CD14-positive monocyte (primary cell): ENCODE measurements around the gene ANKIB1. TPM values are rescaled to one million over a fixed set of nuclear protein-coding genes. Genes with fewer than 3 reads are reported as not detected.

Experiments
- DNase-seq, 3 donors: peaks; one replicate each; pipeline ENCODE4 v3.0.0-alpha.2; 2011 to 2022
- H2AFZ ChIP-seq: 2 replicates; pipeline ENCODE4 v1.6.0; 2012; ENCODE audit warnings: mild to moderate bottlenecking, low read depth, low read length, inconsistent platforms; ENCODE audit not compliant: insufficient read depth, poor library complexity, severe bottlenecking
- H3K27ac ChIP-seq, 2 donors: 1 replicate in 1 of 2; 2 replicates in 1 of 2; pipeline ENCODE4 v1.5.1; 2012 to 2013; ENCODE audit warnings: low read length in 2 of 2, control low read depth in 1 of 2, inconsistent platforms in 1 of 2, low read depth in 1 of 2, mild to moderate bottlenecking in 1 of 2
- H3K27me3 ChIP-seq, 2 donors: one replicate each; pipeline versions ENCODE4 v1.6.0 to v1.6.1; 2011 to 2013; ENCODE audit warnings: low read length in 2 of 2; ENCODE audit not compliant: control insufficient read depth in 2 of 2, insufficient read depth in 2 of 2
- H3K36me3 ChIP-seq, 2 donors: replicated peaks in 1 of 2; 1 replicate in 1 of 2; 2 replicates in 1 of 2; pipeline versions ENCODE4 v1.5.1 to v1.6.1; 2012 to 2013; ENCODE audit warnings: low read length in 2 of 2, control low read depth in 1 of 2, inconsistent platforms in 1 of 2, mild to moderate bottlenecking in 1 of 2; ENCODE audit not compliant: insufficient read depth in 2 of 2, control insufficient read depth in 1 of 2
- H3K4me1 ChIP-seq, 2 donors: 1 replicate in 1 of 2; 2 replicates in 1 of 2; pipeline versions ENCODE4 v1.5.1 to v1.6.1; 2012 to 2013; ENCODE audit warnings: low read length in 2 of 2, control low read depth in 1 of 2, inconsistent platforms in 1 of 2, mild to moderate bottlenecking in 1 of 2, moderate library complexity in 1 of 2; ENCODE audit not compliant: insufficient read depth in 2 of 2, control insufficient read depth in 1 of 2
- H3K4me2 ChIP-seq: replicated peaks from 2 replicates; pipeline ENCODE3; 2012; ENCODE audit warnings: low read length, moderate library complexity, mild to moderate bottlenecking; ENCODE audit not compliant: poor library complexity, severe bottlenecking; ENCODE audit errors: extremely low read depth
- H3K4me3 ChIP-seq, 3 experiments: fragments of 200-600 bp in 1 of 3; sonication (generic) in 1 of 3; replicated peaks in 1 of 3; 1 replicate in 2 of 3; 2 replicates in 1 of 3; pipeline ENCODE4 v1.5.1; 2011 to 2013; ENCODE audit warnings: low read length in 3 of 3, mild to moderate bottlenecking in 3 of 3, control low read depth in 2 of 3, low read depth in 2 of 3, inconsistent platforms in 1 of 3, moderate library complexity in 1 of 3
- H3K79me2 ChIP-seq: 2 replicates; pipeline ENCODE4 v1.6.0; 2012; ENCODE audit warnings: mild to moderate bottlenecking, control low read depth, inconsistent platforms, low read length, moderate library complexity; ENCODE audit not compliant: insufficient read depth
- H3K9ac ChIP-seq: 2 replicates; pipeline ENCODE4 v1.6.0; 2017; ENCODE audit warnings: low read length, mild to moderate bottlenecking; ENCODE audit not compliant: insufficient read depth, poor library complexity, severe bottlenecking
- H3K9me3 ChIP-seq, 2 donors: replicated peaks in 1 of 2; 1 replicate in 1 of 2; 2 replicates in 1 of 2; pipeline versions ENCODE4 v1.5.1 to v1.6.1; 2012 to 2013; ENCODE audit warnings: low read length in 2 of 2, control low read depth in 1 of 2; ENCODE audit not compliant: control insufficient read depth in 1 of 2, insufficient read depth in 1 of 2
- H4K20me1 ChIP-seq: 2 replicates; pipeline ENCODE4 v1.6.0; 2012; ENCODE audit warnings: mild to moderate bottlenecking, low read length, control low read depth, moderate library complexity; ENCODE audit not compliant: insufficient read depth
- H3K27ac Mint-ChIP-seq, 7 donors: one replicate each; pipeline ENCODE4 v1.8.0; 2020; ENCODE audit warnings: mild to moderate bottlenecking in 7 of 7, mixed read lengths in 7 of 7, moderate library complexity in 6 of 7, inconsistent platforms in 2 of 7
- H3K27me3 Mint-ChIP-seq, 3 donors: one replicate each; pipeline ENCODE4 v1.8.0; 2021 to 2022; ENCODE audit warnings: low read depth in 3 of 3, mild to moderate bottlenecking in 3 of 3, mixed read lengths in 3 of 3, moderate library complexity in 3 of 3, inconsistent platforms in 1 of 3
- H3K36me3 Mint-ChIP-seq, 2 donors: one replicate each; pipeline ENCODE4 v1.8.0; 2020; ENCODE audit warnings: mixed read lengths in 2 of 2, inconsistent platforms in 1 of 2, mild to moderate bottlenecking in 1 of 2
- H3K4me1 Mint-ChIP-seq: one replicate; pipeline ENCODE4 v1.8.0; 2020; ENCODE audit warnings: mild to moderate bottlenecking, mixed read lengths
- H3K4me3 Mint-ChIP-seq, 2 donors: one replicate each; pipeline ENCODE4 v1.8.0; 2020; ENCODE audit warnings: mild to moderate bottlenecking in 2 of 2, mixed read lengths in 2 of 2, moderate library complexity in 1 of 2
- H3K9me3 Mint-ChIP-seq, 7 donors: one replicate each; pipeline ENCODE4 v1.8.0; 2020 to 2022; ENCODE audit warnings: mixed read lengths in 7 of 7, mild to moderate bottlenecking in 6 of 7, moderate library complexity in 6 of 7, inconsistent platforms in 2 of 7
- CTCF ChIP-seq: fragments of 200-600 bp; IDR thresholded peaks from one replicate; pipeline ENCODE4 v1.8.0; 2022; ENCODE audit warnings: antibody characterized with exemption, mild to moderate bottlenecking
- WGBS: methylation state at CpG from one replicate; pipeline ENCODE4 v1.1.5; 2013; ENCODE audit warnings: missing lambda C conversion rate; ENCODE audit not compliant: insufficient coverage; 5-methylcytosine and 5-hydroxymethylcytosine counted together
- intact Hi-C, 2 donors: fragments of 100-400 bp; cut with micrococcal nuclease; formaldehyde crosslinking; loops; one replicate each; pipeline versions ENCODE4 v1.15.0 to v1.15.1; 2023
- polyA plus RNA-seq, 3 donors: library from polyadenylated mRNA; depleted of rRNA in 1 of 3; unstranded in 2 of 3; stranded (reverse) in 1 of 3; fragments of 300-500 nt in 2 of 3; fragments of >200 nt in 1 of 3; fragmentation: Illumina TruSeq in 2 of 3; gene quantifications; 1 replicate in 2 of 3; 2 replicates in 1 of 3; pipeline ENCODE4 v1.2.3, GENCODE V29; 2012 to 2021

Gene ANKIB1
- polyA plus RNA-seq, 3 donors = 4.8 to 16.8 (median 5.7) TPM

GRCh38 chr7:92423710-92424131 lies 177.9 kb downstream of the ANKIB1 start:
- Histone ChIP-seq H3K79me2 (no peaks in the 10 kb centered on the region), H4K20me1 (no peaks in the 10 kb centered on the region), H3K4me2 (peak overlapping the region; percentile 98), H3K9ac (no peak overlapping the region), H3K27ac (peak overlapping the region in 1 of 2 donors; percentile 58), H3K9me3 (no peaks in the 10 kb centered on the region), H3K27me3 (no peaks in the 10 kb centered on the region), H2AFZ (peak overlapping the region; percentile 94), H3K36me3 (no peaks in the 10 kb centered on the region), H3K4me3 (peak overlapping the region; percentile 42 to 87 (median 53)), H3K4me1 (peaks cover 18 to 32% of the 10 kb centered on the region in 2 donors)
- TF ChIP-seq CTCF = no peak
- 47% methylated on average over 4 of the region's 5 CpGs for WGBS
- Mint-ChIP-seq H3K4me3 (peak overlapping the region; percentile 86 to 98), H3K27me3 (peaks cover 2 to 7% (median 5%) of the 10 kb centered on the region in 3 donors), H3K27ac (peak overlapping the region in 4 of 7 donors; percentile 29 to 83 (median 55)), H3K36me3 (no peaks in the 10 kb centered on the region), H3K4me1 (peaks cover 32% of the 10 kb centered on the region), H3K9me3 (peaks cover 0 to 2% (median 0%) of the 10 kb centered on the region in 7 donors)
- intact Hi-C loops = no loop called here
- DNase-seq = peak in 2 of 3 donors; percentile 18 to 28

GRCh38 chr7:92425311-92425947 lies 179.7 kb downstream of the ANKIB1 start:
- TF ChIP-seq CTCF = no peak
- peak overlapping the region in 1 of 3 experiments; percentile 51 for H3K4me3 ChIP-seq
- no peak overlapping the region for H3K9ac ChIP-seq
- peak overlapping the region; percentile 57 for H3K4me2 ChIP-seq
- Mint-ChIP-seq H3K4me1 (peaks cover 38% of the 10 kb centered on the region), H3K27ac (no peak overlapping the region), H3K4me3 (peak overlapping the region; percentile 82 to 86), H3K27me3 (peaks cover 2 to 7% (median 5%) of the 10 kb centered on the region in 3 donors), H3K9me3 (no peaks in the 10 kb centered on the region), H3K36me3 (no peaks in the 10 kb centered on the region)
- peak in 1 of 3 donors; percentile 17 for DNase-seq
- WGBS = 29% methylated on average over 17 of the region's 20 CpGs
- peak overlapping the region; percentile 88 for H2AFZ ChIP-seq
- H3K4me1 ChIP-seq = peaks cover 18 to 32% of the 10 kb centered on the region in 2 donors
- H3K9me3 ChIP-seq = no peaks in the 10 kb centered on the region
- no peak overlapping the region for H3K27ac ChIP-seq
- intact Hi-C loops = no loop called here
- H3K27me3 ChIP-seq = no peaks in the 10 kb centered on the region
- no peaks in the 10 kb centered on the region for H4K20me1 ChIP-seq
- H3K79me2 ChIP-seq = no peaks in the 10 kb centered on the region
- no peaks in the 10 kb centered on the region for H3K36me3 ChIP-seq
